Measurements from ENCODE around the gene IL17C.

The IL17C gene

GRCh38 chr16:88593910-88594309 is 44.5 kb upstream of the IL17C start:
- no peaks in the 10 kb centered on the region for H3F3A ChIP-seq (ENCODE audit: control insufficient read depth, insufficient read depth)
- H3K27me3 ChIP-seq (ENCODE audit: control insufficient read depth, low read length) = no peaks in the 10 kb centered on the region
- peaks cover 61% of the 10 kb centered on the region for H3K36me3 ChIP-seq (ENCODE audit: control insufficient read depth, low read length)
- H3K79me2 ChIP-seq (ENCODE audit: control insufficient read depth, low read length) = peaks cover 70% of the 10 kb centered on the region
- H3K9me2 ChIP-seq (replicated peaks; ENCODE audit: control insufficient read depth, low read length) = no peaks in the 10 kb centered on the region
- no peak overlapping the region for H3K4me3 ChIP-seq (ENCODE audit: low read length)
- no peaks in the 10 kb centered on the region for H3K4me1 ChIP-seq (ENCODE audit: control insufficient read depth, low read length)
- H3K4me2 ChIP-seq (ENCODE audit: low read length) = no peak overlapping the region
- H3K27ac ChIP-seq (ENCODE audit: low read depth, low read length) = no peak overlapping the region
- no peaks in the 10 kb centered on the region for H3K9me3 ChIP-seq (ENCODE audit: control insufficient read depth, insufficient read depth, low read length)
- H4K20me1 ChIP-seq (ENCODE audit: control insufficient read depth, insufficient read depth, low read depth, low read length) = peaks cover 3% of the 10 kb centered on the region
- TF ChIP-seq CTCF (IDR thresholded peaks at IDR 0.05; ENCODE audit: low read depth, low read length, poor library complexity, severe bottlenecking) (no peak), EZH2phosphoT487 (IDR thresholded peaks at IDR 0.05; ENCODE audit: borderline replicate concordance, low read length) (no peak)

DNA sequence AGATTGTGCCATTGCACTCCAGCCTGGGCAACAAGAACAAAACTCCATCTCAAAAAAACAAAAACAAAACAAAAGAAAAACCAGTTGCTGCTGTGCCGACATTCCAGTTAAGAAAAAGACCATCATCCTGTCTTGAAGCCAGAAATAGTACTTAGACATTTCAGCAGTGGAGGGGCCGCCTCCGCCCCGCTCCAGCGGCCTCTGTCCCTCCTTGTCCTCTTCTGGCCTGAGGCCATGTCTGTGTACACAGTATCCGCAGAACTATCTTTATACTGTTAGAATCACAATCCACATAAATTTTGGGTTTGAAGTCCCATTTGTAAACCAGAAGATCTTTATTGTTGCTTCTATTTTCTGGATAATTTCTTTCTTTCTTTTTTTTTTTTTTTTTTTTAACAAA is 43.3 kb upstream of the IL17C start:
- peaks cover 61% of the 10 kb centered on the region for H3K36me3 ChIP-seq (ENCODE audit: control insufficient read depth, low read length)
- H3K27me3 ChIP-seq (ENCODE audit: control insufficient read depth, low read length) = no peaks in the 10 kb centered on the region
- H3K4me2 ChIP-seq (ENCODE audit: low read length) = no peak overlapping the region
- no peak overlapping the region for H3K27ac ChIP-seq (ENCODE audit: low read depth, low read length)
- no peaks in the 10 kb centered on the region for H3F3A ChIP-seq (ENCODE audit: control insufficient read depth, insufficient read depth)
- no peaks in the 10 kb centered on the region for H3K9me2 ChIP-seq (replicated peaks; ENCODE audit: control insufficient read depth, low read length)
- H3K4me3 ChIP-seq (ENCODE audit: low read length) = no peak overlapping the region
- TF ChIP-seq EZH2phosphoT487 (IDR thresholded peaks at IDR 0.05; ENCODE audit: borderline replicate concordance, low read length) = no peak
- no peak for TF ChIP-seq CTCF (IDR thresholded peaks at IDR 0.05; ENCODE audit: low read depth, low read length, poor library complexity, severe bottlenecking)
- H4K20me1 ChIP-seq (ENCODE audit: control insufficient read depth, insufficient read depth, low read depth, low read length) = peaks cover 3% of the 10 kb centered on the region; the same call in 1 of the 2 replicates
- H3K79me2 ChIP-seq (ENCODE audit: control insufficient read depth, low read length) = peaks cover 58% of the 10 kb centered on the region
- H3K4me1 ChIP-seq (ENCODE audit: control insufficient read depth, low read length) = no peaks in the 10 kb centered on the region
- no peaks in the 10 kb centered on the region for H3K9me3 ChIP-seq (ENCODE audit: control insufficient read depth, insufficient read depth, low read length)

GRCh38 chr16:88595921-88596320 is 42.5 kb upstream of the IL17C start:
- H3K27me3 ChIP-seq (ENCODE audit: control insufficient read depth, low read length) = no peaks in the 10 kb centered on the region
- H3K4me3 ChIP-seq (ENCODE audit: low read length) = no peak overlapping the region
- peaks cover 63% of the 10 kb centered on the region for H3K36me3 ChIP-seq (ENCODE audit: control insufficient read depth, low read length)
- no peak overlapping the region for H3K4me2 ChIP-seq (ENCODE audit: low read length)
- H3K4me1 ChIP-seq (ENCODE audit: control insufficient read depth, low read length) = no peaks in the 10 kb centered on the region
- H3K79me2 ChIP-seq (ENCODE audit: control insufficient read depth, low read length) = peaks cover 56% of the 10 kb centered on the region
- H3F3A ChIP-seq (ENCODE audit: control insufficient read depth, insufficient read depth) = no peaks in the 10 kb centered on the region
- peaks cover 3% of the 10 kb centered on the region; the same call in 1 of the 2 replicates for H4K20me1 ChIP-seq (ENCODE audit: control insufficient read depth, insufficient read depth, low read depth, low read length)
- TF ChIP-seq EZH2phosphoT487 (IDR thresholded peaks at IDR 0.05; ENCODE audit: borderline replicate concordance, low read length) (no peak), CTCF (IDR thresholded peaks at IDR 0.05; ENCODE audit: low read depth, low read length, poor library complexity, severe bottlenecking) (no peak)
- no peaks in the 10 kb centered on the region for H3K9me2 ChIP-seq (replicated peaks; ENCODE audit: control insufficient read depth, low read length)
- H3K27ac ChIP-seq (ENCODE audit: low read depth, low read length) = no peak overlapping the region
- no peaks in the 10 kb centered on the region for H3K9me3 ChIP-seq (ENCODE audit: control insufficient read depth, insufficient read depth, low read length)

Data from DOHH2 (cell line).